ENCODE data around the gene RBBP8NL. TPM values are rescaled to one million over a fixed set of nuclear protein-coding genes. Genes with fewer than 3 reads are reported as not detected.

The RBBP8NL gene
- total and polyA plus RNA-seq, 4 donors = 0.21 to 1.3 (median 1.1) TPM

GRCh38 chr20:62366370-62367135, 60.8 kb downstream of the RBBP8NL start:
- no peak overlapping the region for H3K9ac ChIP-seq (ENCODE audit: insufficient read depth in 1 of 2, low read length in 2 of 2)
- peak overlapping the region; percentile 83 to 96 for H3K27ac ChIP-seq (ENCODE audit: low read depth in 1 of 2, low read length in 1 of 2)
- peaks cover 0 to 4% (median 0%) of the 10 kb centered on the region in 4 donors for H3K36me3 ChIP-seq (ENCODE audit: control insufficient read depth in 4 of 4, insufficient read depth in 4 of 4, low read length in 4 of 4)
- no peaks in the 10 kb centered on the region for H3K9me3 ChIP-seq (ENCODE audit: control insufficient read depth in 4 of 4, insufficient read depth in 3 of 4, low read length in 3 of 4)
- peaks cover 4 to 73% (median 51%) of the 10 kb centered on the region in 5 donors for H3K4me1 ChIP-seq (ENCODE audit: control insufficient read depth in 5 of 5, insufficient read depth in 5 of 5, low read length in 5 of 5)
- peak; percentile 10 for ATAC-seq (ENCODE audit: insufficient read depth, low FRiP score)
- H3K4me3 ChIP-seq = peak overlapping the region; percentile 70
- DNase-seq = peak; percentile 34 to 76 (median 67)
- no peak for TF ChIP-seq CTCF (IDR thresholded peaks at IDR 0.05; ENCODE audit: control extremely low read depth, extremely low read depth)
- 1% methylated on average over 61 to 72 of the region's 72 CpGs for WGBS, 2 donors
- H3K27me3 ChIP-seq (ENCODE audit: control insufficient read depth in 3 of 3, insufficient read depth in 3 of 3, low read length in 2 of 3) = no peaks in the 10 kb centered on the region

GRCh38 chr20:62365814-62366369, 61.4 kb downstream of the RBBP8NL start:
- Histone ChIP-seq H3K27ac (ENCODE audit: low read depth in 1 of 2, low read length in 1 of 2) (peak overlapping the region; percentile 91 to 96), H3K9ac (ENCODE audit: insufficient read depth in 1 of 2, low read length in 2 of 2) (no peak overlapping the region), H3K36me3 (ENCODE audit: control insufficient read depth in 4 of 4, insufficient read depth in 4 of 4, low read length in 4 of 4) (peaks cover 0 to 4% (median 0%) of the 10 kb centered on the region in 4 donors), H3K4me1 (ENCODE audit: control insufficient read depth in 5 of 5, insufficient read depth in 5 of 5, low read length in 5 of 5) (peaks cover 4 to 77% (median 55%) of the 10 kb centered on the region in 5 donors), H3K27me3 (ENCODE audit: control insufficient read depth in 3 of 3, insufficient read depth in 3 of 3, low read length in 2 of 3) (no peaks in the 10 kb centered on the region), H3K4me3 (peak overlapping the region; percentile 70), H3K9me3 (ENCODE audit: control insufficient read depth in 4 of 4, insufficient read depth in 3 of 4, low read length in 3 of 4) (no peaks in the 10 kb centered on the region)
- TF ChIP-seq CTCF (IDR thresholded peaks at IDR 0.05; ENCODE audit: control extremely low read depth, extremely low read depth) = no peak
- DNase-seq (peak in 2 of 3 donors; percentile 46 to 71), ATAC-seq (ENCODE audit: insufficient read depth, low FRiP score) (no peak)
- 35 to 46% methylated on average over 10 of the region's 10 CpGs for WGBS, 2 donors

GRCh38 chr20:62364911-62365736, 62.2 kb downstream of the RBBP8NL start:
- Histone ChIP-seq H3K36me3 (ENCODE audit: control insufficient read depth in 4 of 4, insufficient read depth in 4 of 4, low read length in 4 of 4) (peaks cover 0 to 4% (median 0%) of the 10 kb centered on the region in 4 donors), H3K4me1 (ENCODE audit: control insufficient read depth in 5 of 5, insufficient read depth in 5 of 5, low read length in 5 of 5) (peaks cover 7 to 73% (median 51%) of the 10 kb centered on the region in 5 donors), H3K9me3 (ENCODE audit: control insufficient read depth in 4 of 4, insufficient read depth in 3 of 4, low read length in 3 of 4) (no peaks in the 10 kb centered on the region), H3K27me3 (ENCODE audit: control insufficient read depth in 3 of 3, insufficient read depth in 3 of 3, low read length in 2 of 3) (no peaks in the 10 kb centered on the region), H3K9ac (ENCODE audit: insufficient read depth in 1 of 2, low read length in 2 of 2) (no peak overlapping the region), H3K4me3 (peak overlapping the region; percentile 17), H3K27ac (ENCODE audit: low read depth in 1 of 2, low read length in 1 of 2) (peak overlapping the region; percentile 91 to 96)
- no peak for TF ChIP-seq CTCF (IDR thresholded peaks at IDR 0.05; ENCODE audit: control extremely low read depth, extremely low read depth)
- DNase-seq (no peak), ATAC-seq (ENCODE audit: insufficient read depth, low FRiP score) (no peak)
- 52 to 75% methylated on average over 27 of the region's 27 CpGs for WGBS, 2 donors

Measured in lung (tissue), 12 donors.